ENCODE results near the gene MTHFD1L.

DNA sequence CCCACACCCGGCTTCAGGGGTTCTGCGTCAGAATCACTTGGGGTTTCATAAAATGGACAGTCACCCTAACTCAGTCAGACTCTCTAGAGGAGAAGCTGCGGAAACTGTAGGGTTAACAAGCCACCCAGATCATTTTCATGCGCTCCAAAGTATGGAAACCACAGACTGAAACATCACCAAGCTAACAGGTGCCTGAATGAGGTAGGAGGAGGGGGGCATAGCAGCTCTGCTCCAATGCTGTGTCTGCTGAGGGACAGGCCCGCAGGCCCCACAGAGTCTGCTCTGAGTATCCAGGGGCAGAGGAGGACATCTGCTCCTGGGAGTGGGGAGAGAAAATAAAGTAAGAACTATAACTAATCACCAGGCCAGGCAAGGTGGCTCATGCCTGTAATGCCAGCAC, 277.2 kb downstream of the MTHFD1L start:
- TF ChIP-seq, protein P1, sequence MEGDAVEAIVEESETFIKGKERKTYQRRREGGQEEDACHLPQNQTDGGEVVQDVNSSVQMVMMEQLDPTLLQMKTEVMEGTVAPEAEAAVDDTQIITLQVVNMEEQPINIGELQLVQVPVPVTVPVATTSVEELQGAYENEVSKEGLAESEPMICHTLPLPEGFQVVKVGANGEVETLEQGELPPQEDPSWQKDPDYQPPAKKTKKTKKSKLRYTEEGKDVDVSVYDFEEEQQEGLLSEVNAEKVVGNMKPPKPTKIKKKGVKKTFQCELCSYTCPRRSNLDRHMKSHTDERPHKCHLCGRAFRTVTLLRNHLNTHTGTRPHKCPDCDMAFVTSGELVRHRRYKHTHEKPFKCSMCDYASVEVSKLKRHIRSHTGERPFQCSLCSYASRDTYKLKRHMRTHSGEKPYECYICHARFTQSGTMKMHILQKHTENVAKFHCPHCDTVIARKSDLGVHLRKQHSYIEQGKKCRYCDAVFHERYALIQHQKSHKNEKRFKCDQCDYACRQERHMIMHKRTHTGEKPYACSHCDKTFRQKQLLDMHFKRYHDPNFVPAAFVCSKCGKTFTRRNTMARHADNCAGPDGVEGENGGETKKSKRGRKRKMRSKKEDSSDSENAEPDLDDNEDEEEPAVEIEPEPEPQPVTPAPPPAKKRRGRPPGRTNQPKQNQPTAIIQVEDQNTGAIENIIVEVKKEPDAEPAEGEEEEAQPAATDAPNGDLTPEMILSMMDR (IDR thresholded peaks at IDR 0.05; ENCODE audit: borderline replicate concordance, extremely low read depth, low read length, poor library complexity, severe bottlenecking), result no peak
- TF ChIP-seq EZH2 (IDR thresholded peaks at IDR 0.05; ENCODE audit: borderline replicate concordance, low read depth, low read length, severe bottlenecking), result no peak

Data from DND-41 (cell line).